Right atrium auricular region (tissue), 2 donors: ENCODE data around the gene COMT. TPM values are rescaled to one million over a fixed set of nuclear protein-coding genes. Genes with fewer than 3 reads are reported as not detected.

ENCODE experiments used
- DNase-seq: peaks from one replicate; pipeline ENCODE4 v3.0.0-alpha.2; 2019; ENCODE audit warnings: low spot score
- H3K27ac ChIP-seq, 2 donors: fragments of 200-600 bp; sonication (generic); 1 replicate in 1 of 2; 2 replicates in 1 of 2; pipeline ENCODE4 v1.5.1; 2016 to 2019
- H3K27me3 ChIP-seq, 2 donors: fragments of 200-600 bp; sonication (generic); one replicate each; pipeline versions ENCODE4 v1.5.1 to v1.6.0; 2017 to 2019
- H3K36me3 ChIP-seq: fragments of 200-600 bp; sonication (generic); one replicate; pipeline ENCODE4 v1.5.1; 2016
- H3K4me1 ChIP-seq, 2 donors: fragments of 200-600 bp; sonication (generic); one replicate each; pipeline versions ENCODE4 v1.5.1 to v1.6.0; 2017 to 2019
- H3K4me3 ChIP-seq, 2 donors: fragments of 200-600 bp; sonication (generic); 1 replicate in 1 of 2; 2 replicates in 1 of 2; pipeline ENCODE4 v1.5.1; 2017 to 2019; ENCODE audit warnings: mild to moderate bottlenecking in 1 of 2, moderate library complexity in 1 of 2
- H3K9me3 ChIP-seq, 2 donors: fragments of 200-600 bp; sonication (generic); one replicate each; pipeline ENCODE4 v1.5.1; 2019
- CTCF ChIP-seq, 2 donors: fragments of 200-600 bp; sonication (generic); IDR thresholded peaks; one replicate each; pipeline ENCODE4 v1.5.1; 2019; ENCODE audit warnings: antibody characterized with exemption in 2 of 2
- microRNA-seq, 2 donors: library from miRNA; unstranded; fragments of <30 nt; microRNA quantifications; one replicate each; pipeline ENCODE4, GENCODE V29; 2016 to 2017; ENCODE audit warnings: borderline number of aligned reads in 2 of 2, borderline replicate concordance in 1 of 2
- total RNA-seq, 2 donors: library from RNA; depleted of rRNA; stranded (reverse); fragments of >200 nt; gene quantifications; one replicate each; pipeline ENCODE4 v1.1.0, GENCODE V29; 2016

Gene COMT
- total RNA-seq, 2 donors from 2014 or later, result 142 to 195 TPM

DNA sequence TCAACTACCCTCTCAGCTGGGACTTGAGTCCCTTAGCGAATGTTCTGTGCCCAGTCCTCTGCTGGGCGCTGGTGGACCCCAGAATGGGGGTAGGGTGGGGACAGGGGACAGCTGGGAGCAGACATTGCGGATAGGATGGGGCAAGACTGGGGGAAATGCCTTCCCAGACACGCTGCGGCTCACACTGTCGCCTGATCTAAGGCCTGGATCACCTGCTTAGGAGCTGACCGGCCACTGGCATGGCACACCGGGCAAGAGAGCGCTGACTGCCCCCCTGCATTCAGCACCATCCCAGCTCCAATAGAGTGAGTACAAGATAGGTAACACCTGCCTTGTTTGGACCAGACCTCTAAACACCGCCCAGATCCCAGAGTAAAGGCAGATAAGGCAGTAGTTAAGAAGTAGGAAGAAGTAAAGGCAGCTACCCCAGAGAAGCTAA, 73.6 kb downstream of the COMT start:
- peaks cover 0 to 32% of the 10 kb centered on the region in 2 donors for H3K4me1 ChIP-seq
- H3K4me3 ChIP-seq, result no peak overlapping the region
- TF ChIP-seq CTCF (IDR thresholded peaks at IDR 0.05), result no peak
- no peak for DNase-seq
- H3K27me3 ChIP-seq, result no peaks in the 10 kb centered on the region
- H3K27ac ChIP-seq, result no peak overlapping the region
- H3K36me3 ChIP-seq, result no peaks in the 10 kb centered on the region
- no peaks in the 10 kb centered on the region for H3K9me3 ChIP-seq

GRCh38 chr22:20015971-20016733, 74.6 kb downstream of the COMT start:
- Histone ChIP-seq H3K4me3 (peak overlapping the region; percentile 69 to 82), H3K9me3 (no peaks in the 10 kb centered on the region), H3K27me3 (no peaks in the 10 kb centered on the region), H3K27ac (peak overlapping the region; percentile 40 to 56), H3K4me1 (peaks cover 0 to 37% of the 10 kb centered on the region in 2 donors), H3K36me3 (no peaks in the 10 kb centered on the region)
- DNase-seq, result no peak
- no peak for TF ChIP-seq CTCF (IDR thresholded peaks at IDR 0.05)

GRCh38 chr22:20016734-20017621, 75.4 kb downstream of the COMT start, which contains the start of gene ARVCF:
Gene ARVCF, minus strand, starts transcription at chr22:20016823. Its CDS starts 26,029 bp downstream, at chr22:19990794.
- H3K4me1 ChIP-seq, result peaks cover 0 to 43% of the 10 kb centered on the region in 2 donors
- no peaks in the 10 kb centered on the region for H3K9me3 ChIP-seq
- H3K27me3 ChIP-seq, result no peaks in the 10 kb centered on the region
- H3K4me3 ChIP-seq, result peak within 1 kb of the TSS; percentile 69 to 82
- peak within 1 kb of the TSS; percentile 56 to 57 for H3K27ac ChIP-seq
- peak in 1 of 2 donors; percentile 40 for TF ChIP-seq CTCF (IDR thresholded peaks at IDR 0.05)
- DNase-seq, result peak; percentile 93
- no peaks in the 10 kb centered on the region for H3K36me3 ChIP-seq

GRCh38 chr22:20017622-20017958, 76.0 kb downstream of the COMT start:
- Histone ChIP-seq H3K4me3 (peak overlapping the region; percentile 69 to 82), H3K27ac (no peak overlapping the region), H3K36me3 (no peaks in the 10 kb centered on the region), H3K27me3 (no peaks in the 10 kb centered on the region), H3K9me3 (no peaks in the 10 kb centered on the region), H3K4me1 (peaks cover 0 to 49% of the 10 kb centered on the region in 2 donors)
- no peak for DNase-seq
- TF ChIP-seq CTCF (IDR thresholded peaks at IDR 0.05), result no peak

DNA sequence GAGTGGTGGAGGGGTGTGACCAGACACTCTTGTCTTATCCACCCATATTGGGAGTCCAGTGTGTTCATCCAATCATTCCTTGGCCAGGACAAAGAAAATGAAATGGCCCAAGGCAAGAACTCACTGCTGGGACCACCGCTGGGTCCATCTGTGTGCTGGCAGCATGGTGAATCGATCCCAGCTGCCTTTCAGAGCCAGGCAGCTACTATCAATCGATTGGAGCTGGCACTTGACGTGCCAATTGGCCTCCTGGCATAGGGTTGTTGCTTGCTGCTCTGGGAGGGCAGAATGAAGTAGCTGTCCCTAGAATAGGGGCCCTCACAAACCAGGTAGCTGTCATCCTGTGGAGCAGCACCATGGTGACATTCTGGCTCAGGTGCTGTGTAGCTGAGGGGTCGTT, 76.4 kb downstream of the COMT start:
- peaks cover 0 to 52% of the 10 kb centered on the region in 2 donors for H3K4me1 ChIP-seq
- no peak overlapping the region for H3K27ac ChIP-seq
- DNase-seq, result no peak
- H3K4me3 ChIP-seq, result no peak overlapping the region
- no peak for TF ChIP-seq CTCF (IDR thresholded peaks at IDR 0.05)
- H3K27me3 ChIP-seq, result no peaks in the 10 kb centered on the region
- no peaks in the 10 kb centered on the region for H3K9me3 ChIP-seq
- no peaks in the 10 kb centered on the region for H3K36me3 ChIP-seq

Small RNA genes lying within 50 kb of the gene (microRNA-seq; reads per million reads assigned to microRNA genes)
- gene MIR4761, result 0 reads per million in 2 donors

Other genes with a start within 250 kb of the COMT start
- 100 to 1,000 TPM; 162 to 287 TPM for gene SEPTIN5, start 227.3 kb upstream of the COMT start, total RNA-seq
- 10 to 100 TPM; 25.8 to 34.7 TPM for gene GP1BB, start 218.2 kb upstream of the COMT start, total RNA-seq
- gene TBX1, start 181.0 kb upstream of the COMT start, total RNA-seq, result under 1 TPM in 1 of 2 donors, not detected in 1; 0.24 TPM
- 1 to 10 TPM; 2.6 to 4.7 TPM for gene GNB1L, start 86.9 kb upstream of the COMT start, total RNA-seq
- gene RTL10, start 86.9 kb upstream of the COMT start, total RNA-seq, result 1 to 10 TPM; 7.9 to 8.1 TPM
- gene TXNRD2, start within 50 bp of the COMT start, total RNA-seq, result 10 to 100 TPM; 16.2 to 18.4 TPM
- gene ARVCF, start 75.1 kb downstream of the COMT start, total RNA-seq, result 10 to 100 TPM; 16.7 to 35.8 TPM
- gene TANGO2, start 79.3 kb downstream of the COMT start, total RNA-seq, result 100 to 1,000 TPM in 1 of 2 donors, 10 to 100 TPM in 1; 95.2 to 101 TPM
- 10 to 100 TPM in 1 of 2 donors, 1 to 10 TPM in 1; 8.3 to 12.1 TPM for gene DGCR8, start 138.5 kb downstream of the COMT start, total RNA-seq
- 10 to 100 TPM; 63.6 to 96.5 TPM for gene RANBP1, start 174.3 kb downstream of the COMT start, total RNA-seq
- gene TRMT2A, start 175.5 kb downstream of the COMT start, total RNA-seq, result 10 to 100 TPM; 16.0 to 17.6 TPM
- 10 to 100 TPM; 13.5 to 16.6 TPM for gene ZDHHC8, start 190.0 kb downstream of the COMT start, total RNA-seq
- under 1 TPM in 1 of 2 donors, not detected in 1; 0.43 TPM for gene CCDC188, start 209.3 kb downstream of the COMT start, total RNA-seq